Bronchial epithelial cell (primary cell): ENCODE measurements around the gene CCDC158. TPM values are rescaled to one million over a fixed set of nuclear protein-coding genes. Genes with fewer than 3 reads are reported as not detected.

ENCODE experiments used
- DNase-seq: peaks from one replicate; pipeline ENCODE4 v3.0.0-alpha.2; 2010; ENCODE audit warnings: low read depth
- FAIRE-seq: peaks from 2 replicates; lab custom pipeline; 2011; peaks lifted over from hg19 to GRCh38; lab: Jason Lieb, UNC
- H3K27me3 ChIP-seq: 2 replicates; pipeline ENCODE4 v1.5.1; 2011; ENCODE audit warnings: low read length; ENCODE audit not compliant: control insufficient read depth, insufficient read depth
- H3K36me3 ChIP-seq: 2 replicates; pipeline ENCODE4 v1.5.1; 2011; ENCODE audit warnings: low read length; ENCODE audit not compliant: control insufficient read depth, insufficient read depth
- H3K4me3 ChIP-seq: 2 replicates; pipeline ENCODE4 v1.5.1; 2011; ENCODE audit warnings: mild to moderate bottlenecking, low read depth, low read length, control low read depth
- total RNA-seq: library from RNA; depleted of rRNA; stranded (reverse); fragments of >200 nt; gene quantifications from 2 replicates; pipeline ENCODE4 v1.2.1, GENCODE V29; 2014
- TF ChIP-seq, protein P1 (sequence below): IDR thresholded peaks from 2 replicates; pipeline ENCODE4 v1.5.1; 2011; ENCODE audit warnings: mild to moderate bottlenecking, moderate library complexity, low read length, control low read depth, inconsistent platforms; ENCODE audit not compliant: insufficient read depth, severe bottlenecking

The CCDC158 gene
- total RNA-seq, 1 donor from 2014 or later, result under 0.01 TPM

GRCh38 chr4:76301068-76301774 lies 119.7 kb downstream of the CCDC158 start:
- Histone ChIP-seq H3K4me3 (no peak overlapping the region), H3K27me3 (no peaks in the 10 kb centered on the region), H3K36me3 (no peaks in the 10 kb centered on the region)
- DNase-seq (peak; percentile 94), FAIRE-seq (no peak)
- TF ChIP-seq, protein P1, sequence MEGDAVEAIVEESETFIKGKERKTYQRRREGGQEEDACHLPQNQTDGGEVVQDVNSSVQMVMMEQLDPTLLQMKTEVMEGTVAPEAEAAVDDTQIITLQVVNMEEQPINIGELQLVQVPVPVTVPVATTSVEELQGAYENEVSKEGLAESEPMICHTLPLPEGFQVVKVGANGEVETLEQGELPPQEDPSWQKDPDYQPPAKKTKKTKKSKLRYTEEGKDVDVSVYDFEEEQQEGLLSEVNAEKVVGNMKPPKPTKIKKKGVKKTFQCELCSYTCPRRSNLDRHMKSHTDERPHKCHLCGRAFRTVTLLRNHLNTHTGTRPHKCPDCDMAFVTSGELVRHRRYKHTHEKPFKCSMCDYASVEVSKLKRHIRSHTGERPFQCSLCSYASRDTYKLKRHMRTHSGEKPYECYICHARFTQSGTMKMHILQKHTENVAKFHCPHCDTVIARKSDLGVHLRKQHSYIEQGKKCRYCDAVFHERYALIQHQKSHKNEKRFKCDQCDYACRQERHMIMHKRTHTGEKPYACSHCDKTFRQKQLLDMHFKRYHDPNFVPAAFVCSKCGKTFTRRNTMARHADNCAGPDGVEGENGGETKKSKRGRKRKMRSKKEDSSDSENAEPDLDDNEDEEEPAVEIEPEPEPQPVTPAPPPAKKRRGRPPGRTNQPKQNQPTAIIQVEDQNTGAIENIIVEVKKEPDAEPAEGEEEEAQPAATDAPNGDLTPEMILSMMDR, result no peak

GRCh38 chr4:76300012-76300411 lies 120.9 kb downstream of the CCDC158 start:
- H3K36me3 ChIP-seq, result no peaks in the 10 kb centered on the region
- TF ChIP-seq, protein P1, result no peak

GRCh38 chr4:76298227-76298626 lies 122.7 kb downstream of the CCDC158 start:
- FAIRE-seq (no peak), DNase-seq (no peak)
- Histone ChIP-seq H3K27me3 (no peaks in the 10 kb centered on the region), H3K4me3 (no peak overlapping the region), H3K36me3 (no peaks in the 10 kb centered on the region)
- TF ChIP-seq, protein P1, result no peak

More at GRCh38 chr4:76300012-76300411, 120.9 kb downstream of the CCDC158 start:
- Histone ChIP-seq H3K4me3 (no peak overlapping the region), H3K27me3 (no peaks in the 10 kb centered on the region)
- DNase-seq (no peak), FAIRE-seq (no peak)

- Histone ChIP-seq H3K27me3 (no peaks in the 10 kb centered on the region), H3K4me3 (no peak overlapping the region), H3K36me3 (no peaks in the 10 kb centered on the region)
- no peak for FAIRE-seq
- TF ChIP-seq, protein P1, result no peak
- DNase-seq, result no peak
Measured at GRCh38 chr4:76296286-76296820, 124.6 kb downstream of the CCDC158 start.

DNA sequence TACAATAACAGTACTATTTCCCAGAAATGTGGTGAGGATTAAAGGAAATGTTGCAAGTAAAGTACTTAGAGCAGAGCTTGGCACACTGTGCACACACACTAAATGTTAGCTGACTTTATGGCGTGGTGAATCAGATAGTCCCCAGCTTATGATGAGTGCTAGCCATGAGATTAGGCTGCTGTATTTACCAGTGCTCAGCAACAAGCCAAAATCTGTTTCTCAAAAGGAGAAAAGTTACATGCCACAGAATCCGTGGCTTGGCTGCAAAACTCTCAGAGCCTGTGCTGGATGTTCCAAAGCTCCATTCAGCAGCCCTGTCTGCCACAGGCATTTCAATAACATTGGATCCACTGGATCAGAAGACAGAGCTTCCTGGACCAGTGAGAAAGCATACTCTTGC lies 127.2 kb downstream of the CCDC158 start:
- FAIRE-seq (no peak), DNase-seq (no peak)
- Histone ChIP-seq H3K4me3 (no peak overlapping the region), H3K36me3 (no peaks in the 10 kb centered on the region), H3K27me3 (no peaks in the 10 kb centered on the region)
- TF ChIP-seq, protein P1, result no peak
